Measurements from ENCODE around the gene DRAP1. TPM values are rescaled to one million over a fixed set of nuclear protein-coding genes. Genes with fewer than 3 reads are reported as not detected.

DRAP1 gene
- total RNA-seq, 1 experiment from 2014 or later = 105 TPM

- no peak overlapping the region for H3K56ac ChIP-seq (ENCODE audit: insufficient read length, low read depth, low read length)
- no peaks in the 10 kb centered on the region for H4K20me1 ChIP-seq (ENCODE audit: control insufficient read depth, insufficient read depth, insufficient read length)
- H2BK120ac ChIP-seq (ENCODE audit: low read depth, low read length, poor library complexity, severe bottlenecking) = no peak overlapping the region
- no peaks in the 10 kb centered on the region for H3K79me1 ChIP-seq (ENCODE audit: insufficient read depth, low read depth, low read length, poor library complexity, severe bottlenecking)
- no peak overlapping the region for H3K9ac ChIP-seq (ENCODE audit: extremely low read depth, insufficient read length, low read length)
- H3K4ac ChIP-seq (ENCODE audit: low read depth, low read length) = no peak overlapping the region
- H3K27me3 ChIP-seq (ENCODE audit: insufficient read depth, low read length) = no peaks in the 10 kb centered on the region; the same call in 1 of the 2 replicates
- TF ChIP-seq CTCF (conservative IDR thresholded peaks at IDR 0.05) = no peak
- H3K4me2 ChIP-seq (ENCODE audit: insufficient read depth, insufficient read length, low read length) = no peak overlapping the region
- no CpG with 5 or more reads among the region's 6 CpGs for WGBS (ENCODE audit: extremely low coverage, insufficient read length, low lambda C conversion rate)
- peaks cover 77% of the 10 kb centered on the region for H3K27me3 Mint-ChIP-seq (ENCODE audit: low read depth)
- no peaks in the 10 kb centered on the region; a peak in 1 of 5 replicates for H3K9me3 Mint-ChIP-seq
- no peak overlapping the region for H3K27ac Mint-ChIP-seq
- no peak overlapping the region for H3K23ac ChIP-seq (ENCODE audit: insufficient read length, low read depth, low read length)
- no peak overlapping the region for H3K27ac ChIP-seq (ENCODE audit: insufficient read length, low read depth, low read length)
- no peak overlapping the region for H3K4me3 Mint-ChIP-seq
- H2BK20ac ChIP-seq (ENCODE audit: low read depth, low read length, poor library complexity, severe bottlenecking) = no peak overlapping the region
- H3K14ac ChIP-seq (ENCODE audit: insufficient read depth, low read length) = no peak overlapping the region
- no peak for DNase-seq
- H3K36me3 Mint-ChIP-seq (ENCODE audit: insufficient read depth in 1 of 3, low read depth in 3 of 3) = no peaks in the 10 kb centered on the region
- no peak overlapping the region for H2BK15ac ChIP-seq (ENCODE audit: low read depth, low read length)
- no peaks in the 10 kb centered on the region for H3K9me3 ChIP-seq (ENCODE audit: control insufficient read depth, low read depth, low read length)
- H3T11ph ChIP-seq (ENCODE audit: low read length) = no peak overlapping the region
- no peaks in the 10 kb centered on the region for H3K79me2 ChIP-seq (ENCODE audit: insufficient read depth, low read length)
- H4K5ac ChIP-seq (ENCODE audit: insufficient read length, low read depth, low read length) = no peak overlapping the region
- H3K18ac ChIP-seq (ENCODE audit: insufficient read length, low read depth, low read length) = no peak overlapping the region
- H3K23me2 ChIP-seq (ENCODE audit: insufficient read length, low read depth, low read length, poor library complexity, severe bottlenecking) = no peaks in the 10 kb centered on the region
- H3K4me1 Mint-ChIP-seq = peaks cover 14 to 15% of the 10 kb centered on the region in 2 experiments
- no peak overlapping the region for H4K8ac ChIP-seq (replicated peaks; ENCODE audit: insufficient read length, low read depth, low read length)
- no peak overlapping the region for H2AFZ ChIP-seq (ENCODE audit: low read length)
- no peaks in the 10 kb centered on the region for H3K4me1 ChIP-seq (ENCODE audit: insufficient read depth, low read length)
- H4K91ac ChIP-seq (ENCODE audit: insufficient read length, low read depth, low read length) = no peak overlapping the region
- H2AK5ac ChIP-seq (ENCODE audit: insufficient read length, low read length) = no peak overlapping the region
- H2BK12ac ChIP-seq (ENCODE audit: insufficient read length, low read depth, low read length) = no peak overlapping the region
- H2BK5ac ChIP-seq (ENCODE audit: insufficient read length, low read length) = no peak overlapping the region
Observed at GRCh38 chr11:65907878-65908277, 11.3 kb upstream of the DRAP1 start.

All from H9 (cell line).